OCI-LY1 (cell line): ENCODE measurements around the gene TCF3.

Experiments
- H2AFZ ChIP-seq: fragments of 200-600 bp; sonication (generic), shearing (Covaris generic); 2 replicates; pipeline ENCODE4 v1.6.0; 2014; ENCODE audit warnings: antibody characterized with exemption, mild to moderate bottlenecking, low read length
- H3F3A ChIP-seq: fragments of 200-600 bp; sonication (generic), shearing (Covaris generic); 2 replicates; pipeline ENCODE4 v1.6.0; 2014; ENCODE audit warnings: mild to moderate bottlenecking, antibody characterized with exemption, low read length, moderate library complexity; ENCODE audit not compliant: insufficient read depth
- H3K27ac ChIP-seq: fragments of 200-600 bp; sonication (generic); 2 replicates; pipeline ENCODE4 v1.5.1; 2014; ENCODE audit warnings: low read length, mixed run types, mild to moderate bottlenecking, low read depth; ENCODE audit not compliant: poor library complexity, severe bottlenecking
- H3K27me3 ChIP-seq: fragments of 200-600 bp; sonication (generic); 2 replicates; pipeline ENCODE4 v1.6.0; 2014; ENCODE audit warnings: antibody characterized with exemption, mild to moderate bottlenecking, low read length, moderate library complexity; ENCODE audit not compliant: insufficient read depth
- H3K36me3 ChIP-seq: fragments of 200-600 bp; sonication (generic); 2 replicates; pipeline ENCODE4 v1.6.1; 2014; ENCODE audit warnings: mild to moderate bottlenecking, antibody characterized with exemption, low read length, moderate library complexity, mixed read lengths; ENCODE audit not compliant: insufficient read depth
- H3K4me1 ChIP-seq: fragments of 200-600 bp; sonication (generic); 2 replicates; pipeline ENCODE4 v1.5.1; 2014; ENCODE audit warnings: mild to moderate bottlenecking, low read length, moderate library complexity; ENCODE audit not compliant: insufficient read depth, severe bottlenecking
- H3K4me2 ChIP-seq: fragments of 200-600 bp; sonication (generic), shearing (Covaris generic); 2 replicates; pipeline ENCODE4 v1.6.1; 2014; ENCODE audit warnings: low read length
- H3K4me3 ChIP-seq: fragments of 200-600 bp; sonication (generic); 2 replicates; pipeline ENCODE4 v1.5.1; 2014; ENCODE audit warnings: low read length, low read depth, mild to moderate bottlenecking, mixed read lengths; ENCODE audit not compliant: poor library complexity, severe bottlenecking
- H3K79me2 ChIP-seq: fragments of 200-600 bp; shearing (Covaris generic); 2 replicates; pipeline ENCODE4 v1.6.1; 2016; ENCODE audit warnings: mixed run types, low read length, mixed read lengths; ENCODE audit not compliant: insufficient read depth
- H3K9ac ChIP-seq: fragments of 200-600 bp; sonication (generic), shearing (Covaris generic); 2 replicates; pipeline ENCODE4 v1.6.1; 2014; ENCODE audit warnings: mild to moderate bottlenecking, low read length, mixed read lengths
- H3K9me2 ChIP-seq: fragments of 200-600 bp; sonication (generic), shearing (Covaris generic); 2 replicates; pipeline ENCODE4 v1.6.1; 2014; ENCODE audit warnings: low read depth, mild to moderate bottlenecking, low read length, mixed read lengths
- H3K9me3 ChIP-seq: fragments of 200-600 bp; shearing (Covaris generic); 2 replicates; pipeline ENCODE4 v1.6.1; 2014; ENCODE audit warnings: low read length, mixed read lengths
- H4K20me1 ChIP-seq: fragments of 200-600 bp; sonication (generic), shearing (Covaris generic); 2 replicates; pipeline ENCODE4 v1.6.0; 2016; ENCODE audit warnings: mild to moderate bottlenecking, low read length; ENCODE audit not compliant: insufficient read depth
- EZH2 ChIP-seq: fragments of 200-600 bp; sonication (generic), shearing (Covaris generic); IDR thresholded peaks from 2 replicates; pipeline ENCODE4 v1.8.0; 2017; ENCODE audit warnings: borderline replicate concordance, mixed run types, mild to moderate bottlenecking, antibody characterized with exemption, low read length, moderate library complexity, mixed read lengths
- TF ChIP-seq, protein P1 (sequence below): fragments of 200-600 bp; sonication (generic), shearing (Covaris generic); IDR thresholded peaks from 2 replicates; pipeline ENCODE4 v1.5.1; 2017; ENCODE audit warnings: mild to moderate bottlenecking, antibody characterized with exemption, low read length, moderate library complexity, mixed read lengths

The TCF3 gene

DNA sequence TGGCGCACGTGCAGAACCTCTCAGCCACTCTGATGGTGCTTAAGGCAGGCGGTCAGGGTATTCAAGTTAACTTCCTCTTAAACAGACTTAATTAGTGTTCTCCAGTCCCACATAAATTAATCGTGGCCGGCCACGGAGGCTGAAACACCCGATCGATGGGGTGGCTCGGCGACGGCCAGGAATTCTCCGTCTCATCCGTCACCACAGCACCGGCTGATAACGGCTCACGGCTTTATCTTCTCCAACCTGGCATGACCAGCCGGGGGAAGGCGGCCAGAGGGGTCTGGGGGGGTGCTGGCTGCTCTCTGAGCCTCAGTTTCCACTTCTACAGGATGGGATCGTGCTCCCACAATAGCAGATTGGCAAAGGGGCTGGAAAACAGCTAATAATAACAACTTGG lies 32.6 kb upstream of the TCF3 start:
- TF ChIP-seq EZH2 = no peak
- TF ChIP-seq, protein P1, sequence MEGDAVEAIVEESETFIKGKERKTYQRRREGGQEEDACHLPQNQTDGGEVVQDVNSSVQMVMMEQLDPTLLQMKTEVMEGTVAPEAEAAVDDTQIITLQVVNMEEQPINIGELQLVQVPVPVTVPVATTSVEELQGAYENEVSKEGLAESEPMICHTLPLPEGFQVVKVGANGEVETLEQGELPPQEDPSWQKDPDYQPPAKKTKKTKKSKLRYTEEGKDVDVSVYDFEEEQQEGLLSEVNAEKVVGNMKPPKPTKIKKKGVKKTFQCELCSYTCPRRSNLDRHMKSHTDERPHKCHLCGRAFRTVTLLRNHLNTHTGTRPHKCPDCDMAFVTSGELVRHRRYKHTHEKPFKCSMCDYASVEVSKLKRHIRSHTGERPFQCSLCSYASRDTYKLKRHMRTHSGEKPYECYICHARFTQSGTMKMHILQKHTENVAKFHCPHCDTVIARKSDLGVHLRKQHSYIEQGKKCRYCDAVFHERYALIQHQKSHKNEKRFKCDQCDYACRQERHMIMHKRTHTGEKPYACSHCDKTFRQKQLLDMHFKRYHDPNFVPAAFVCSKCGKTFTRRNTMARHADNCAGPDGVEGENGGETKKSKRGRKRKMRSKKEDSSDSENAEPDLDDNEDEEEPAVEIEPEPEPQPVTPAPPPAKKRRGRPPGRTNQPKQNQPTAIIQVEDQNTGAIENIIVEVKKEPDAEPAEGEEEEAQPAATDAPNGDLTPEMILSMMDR = no peak
- Histone ChIP-seq H3K36me3 (no peaks in the 10 kb centered on the region), H3K9me2 (no peaks in the 10 kb centered on the region), H3F3A (no peaks in the 10 kb centered on the region), H3K4me1 (no peaks in the 10 kb centered on the region), H2AFZ (no peak overlapping the region), H3K4me3 (no peak overlapping the region), H3K9me3 (no peaks in the 10 kb centered on the region), H3K9ac (no peak overlapping the region), H4K20me1 (no peaks in the 10 kb centered on the region), H3K27me3 (0 out of 2 replicates have a peak, but pooled peaks cover 9% of the 10 kb centered on the region), H3K79me2 (no peaks in the 10 kb centered on the region), H3K4me2 (no peak overlapping the region), H3K27ac (no peak overlapping the region)

GRCh38 chr19:1684573-1684912 lies 32.1 kb upstream of the TCF3 start:
- no peaks in the 10 kb centered on the region for H3K9me2 ChIP-seq
- H4K20me1 ChIP-seq = no peaks in the 10 kb centered on the region
- H3K9me3 ChIP-seq = no peaks in the 10 kb centered on the region
- H3K27ac ChIP-seq = no peak overlapping the region
- no peak overlapping the region for H3K9ac ChIP-seq
- no peaks in the 10 kb centered on the region for H3K36me3 ChIP-seq
- H3F3A ChIP-seq = no peaks in the 10 kb centered on the region
- H3K4me1 ChIP-seq = no peaks in the 10 kb centered on the region
- H3K4me3 ChIP-seq = no peak overlapping the region
- no peaks in the 10 kb centered on the region for H3K79me2 ChIP-seq
- no peak overlapping the region for H2AFZ ChIP-seq
- H3K4me2 ChIP-seq = no peak overlapping the region
- H3K27me3 ChIP-seq = 0 out of 2 replicates have a peak, but pooled peaks cover 9% of the 10 kb centered on the region
- TF ChIP-seq, protein P1 = no peak
- no peak for TF ChIP-seq EZH2

GRCh38 chr19:1683869-1684572 lies 31.6 kb upstream of the TCF3 start:
- no peaks in the 10 kb centered on the region for H3K9me3 ChIP-seq
- H3K9ac ChIP-seq = no peak overlapping the region
- no peaks in the 10 kb centered on the region for H4K20me1 ChIP-seq
- no peaks in the 10 kb centered on the region for H3K36me3 ChIP-seq
- H3K79me2 ChIP-seq = no peaks in the 10 kb centered on the region
- H3K4me1 ChIP-seq = no peaks in the 10 kb centered on the region
- H3K27ac ChIP-seq = no peak overlapping the region
- no peak overlapping the region for H2AFZ ChIP-seq
- no peaks in the 10 kb centered on the region for H3K9me2 ChIP-seq
- no peaks in the 10 kb centered on the region for H3F3A ChIP-seq
- 0 out of 2 replicates have a peak, but pooled peaks cover 9% of the 10 kb centered on the region for H3K27me3 ChIP-seq
- TF ChIP-seq, protein P1 = no peak
- TF ChIP-seq EZH2 = no peak
- H3K4me3 ChIP-seq = no peak overlapping the region
- no peak overlapping the region for H3K4me2 ChIP-seq
